ENCODE data around the gene BLMH. TPM values are rescaled to one million over a fixed set of nuclear protein-coding genes. Genes with fewer than 3 reads are reported as not detected.

BLMH gene
- total and polyA plus RNA-seq, 2 experiments from 2014 or later, result 21.3 to 28.2 TPM

GRCh38 chr17:30299000-30299399 lies 7.3 kb upstream of the BLMH start:
- no peaks in the 10 kb centered on the region for H3K9me3 ChIP-seq (ENCODE audit: low read depth)
- H3K4me1 ChIP-seq (ENCODE audit: insufficient read depth), result no peaks in the 10 kb centered on the region
- no peak for DNase-seq (ENCODE audit: low spot score)
- H3K4me2 ChIP-seq, result no peak overlapping the region
- no peaks in the 10 kb centered on the region for H3K27me3 ChIP-seq
- TF ChIP-seq EZH2phosphoT487 (IDR thresholded peaks at IDR 0.05; ENCODE audit: low read depth, severe bottlenecking, unreplicated experiment) (no peak), EZH2 (IDR thresholded peaks at IDR 0.05; ENCODE audit: borderline replicate concordance) (no peak), CTCF (IDR thresholded peaks at IDR 0.05; ENCODE audit: poor library complexity) (peak; percentile 43)
- no peaks in the 10 kb centered on the region for H3K79me2 ChIP-seq
- H4K20me1 ChIP-seq (ENCODE audit: insufficient read depth, poor library complexity, severe bottlenecking), result no peaks in the 10 kb centered on the region
- no peak overlapping the region for H2AFZ ChIP-seq
- H3K4me3 ChIP-seq, result no peak overlapping the region
- H3K9me2 ChIP-seq (replicated peaks; ENCODE audit: insufficient read depth), result no peaks in the 10 kb centered on the region
- WGBS (ENCODE audit: low lambda C conversion rate, missing lambda C conversion rate), result 83% methylated on average over 1 of the region's 1 CpG
- H3K27ac ChIP-seq, result no peak overlapping the region
- no peaks in the 10 kb centered on the region for H3K36me3 ChIP-seq (replicated peaks; ENCODE audit: insufficient read depth, low read depth)

- H3K4me2 ChIP-seq, result no peak overlapping the region
- no peak overlapping the region for H3K4me3 ChIP-seq
- no peaks in the 10 kb centered on the region for H3K36me3 ChIP-seq (replicated peaks; ENCODE audit: insufficient read depth, low read depth)
- H3K9me3 ChIP-seq (ENCODE audit: low read depth), result no peaks in the 10 kb centered on the region
- no peak for DNase-seq (ENCODE audit: low spot score)
- H3K79me2 ChIP-seq, result no peaks in the 10 kb centered on the region
- no peak overlapping the region for H2AFZ ChIP-seq
- TF ChIP-seq EZH2 (IDR thresholded peaks at IDR 0.05; ENCODE audit: borderline replicate concordance), result no peak
- no peak for TF ChIP-seq EZH2phosphoT487 (IDR thresholded peaks at IDR 0.05; ENCODE audit: low read depth, severe bottlenecking, unreplicated experiment)
- no peak for TF ChIP-seq CTCF (IDR thresholded peaks at IDR 0.05; ENCODE audit: poor library complexity)
- 87% methylated on average over 4 of the region's 4 CpGs for WGBS (ENCODE audit: low lambda C conversion rate, missing lambda C conversion rate)
- no peaks in the 10 kb centered on the region for H3K9me2 ChIP-seq (replicated peaks; ENCODE audit: insufficient read depth)
- H3K27me3 ChIP-seq, result no peaks in the 10 kb centered on the region
- no peak overlapping the region for H3K27ac ChIP-seq
- H4K20me1 ChIP-seq (ENCODE audit: insufficient read depth, poor library complexity, severe bottlenecking), result no peaks in the 10 kb centered on the region
- H3K4me1 ChIP-seq (ENCODE audit: insufficient read depth), result no peaks in the 10 kb centered on the region
Measured at GRCh38 chr17:30297715-30298114, 6.0 kb upstream of the BLMH start.

GRCh38 chr17:30296499-30297080 lies 4.8 kb upstream of the BLMH start:
- Histone ChIP-seq H3K9me3 (ENCODE audit: low read depth) (no peaks in the 10 kb centered on the region), H3K4me3 (no peak overlapping the region), H3K9me2 (replicated peaks; ENCODE audit: insufficient read depth) (no peaks in the 10 kb centered on the region), H3K27me3 (no peaks in the 10 kb centered on the region), H3K4me1 (ENCODE audit: insufficient read depth) (no peaks in the 10 kb centered on the region), H3K79me2 (no peaks in the 10 kb centered on the region), H4K20me1 (ENCODE audit: insufficient read depth, poor library complexity, severe bottlenecking) (no peaks in the 10 kb centered on the region), H3K27ac (no peak overlapping the region), H2AFZ (no peak overlapping the region), H3K36me3 (replicated peaks; ENCODE audit: insufficient read depth, low read depth) (no peaks in the 10 kb centered on the region), H3K4me2 (no peak overlapping the region)
- no peak for DNase-seq (ENCODE audit: low spot score)
- TF ChIP-seq CTCF (IDR thresholded peaks at IDR 0.05; ENCODE audit: poor library complexity) (no peak), EZH2phosphoT487 (IDR thresholded peaks at IDR 0.05; ENCODE audit: low read depth, severe bottlenecking, unreplicated experiment) (no peak), EZH2 (IDR thresholded peaks at IDR 0.05; ENCODE audit: borderline replicate concordance) (no peak)
- WGBS (ENCODE audit: low lambda C conversion rate, missing lambda C conversion rate), result 77% methylated on average over 5 of the region's 5 CpGs

All from hepatocyte (in vitro differentiated cells).